GM13976 (cell line): ENCODE measurements around the gene CLIP4.

Source experiments
- DNase-seq: peaks from one replicate; pipeline ENCODE4 v3.0.0; 2012; ENCODE audit warnings: low spot score
- CTCF ChIP-seq: IDR thresholded peaks from 2 replicates; pipeline ENCODE4 v1.5.1; 2012; ENCODE audit warnings: borderline replicate concordance, mild to moderate bottlenecking; ENCODE audit not compliant: insufficient read depth; ENCODE audit errors: extremely low read depth, missing control alignments, control extremely low read depth
- in situ Hi-C: fragments of 300-500 bp; cut with MboI; formaldehyde crosslinking; loops from one replicate; pipeline ENCODE4 v1.12.0; 2022; ENCODE audit warnings: low sequenced_read_pairs, mixed read lengths, inconsistent platforms; ENCODE audit not compliant: unreplicated experiment

CLIP4 gene

GRCh38 chr2:29232041-29232440, 116.8 kb downstream of the CLIP4 start:
- in situ Hi-C loops: no loop called here
- TF ChIP-seq CTCF: no peak
- no peak for DNase-seq

- in situ Hi-C loops: no loop called here
- no peak for DNase-seq
- no peak for TF ChIP-seq CTCF
These were observed 118.2 kb downstream of the CLIP4 start for GRCh38 chr2:29233428-29233827.

- no peak for TF ChIP-seq CTCF
- no peak for DNase-seq
- in situ Hi-C loops: no loop called here
These were observed 120.2 kb downstream of the CLIP4 start for GRCh38 chr2:29235411-29235810.

GRCh38 chr2:29236074-29236473, 120.9 kb downstream of the CLIP4 start:
- in situ Hi-C loops: no loop called here
- TF ChIP-seq CTCF: no peak

GRCh38 chr2:29238497-29238896, 123.3 kb downstream of the CLIP4 start:
- TF ChIP-seq CTCF: peak; percentile 30
- DNase-seq: peak; percentile 61
- in situ Hi-C loops: no loop called here

More at GRCh38 chr2:29236074-29236473, 120.9 kb downstream of the CLIP4 start:
- no peak for DNase-seq
